A549 treated with RU486 at 1 μM for 4 hours (cell line): ENCODE results near the gene HECW1. TPM values are rescaled to one million over a fixed set of nuclear protein-coding genes. Genes with fewer than 3 reads are reported as not detected.

ENCODE experiments used
- total RNA-seq: library from RNA; stranded (reverse); fragments of 200-300 nt; extraction: Qiagen RNA extraction; gene quantifications from 5 replicates; pipeline ENCODE4 v1.2.3, GENCODE V29; 2022; ENCODE audit warnings: low read depth

Gene HECW1
- total RNA-seq, result 10.9 to 14.6 TPM (median 13.4 TPM) in 5 replicates

GRCh38 chr7:43112459-43112940 lies at the start of gene HECW1:
Gene HECW1 (plus strand): TSS chr7:43112647. CDS start chr7:43243906, 131,259 bp downstream.

GRCh38 chr7:43582503-43583423 lies 470.3 kb downstream of the HECW1 start, which contains the start of gene STK17A:
Gene STK17A (plus strand): TSS chr7:43583108. CDS start chr7:43583244, 136 bp downstream.

Other genes with a start within 250 kb of the HECW1 start
- gene C7orf25, start 200.6 kb upstream of the HECW1 start, total RNA-seq, result 1.5 to 4.8 TPM (median 3.1 TPM) in 5 replicates
- 193 to 220 TPM (median 205 TPM) in 5 replicates for gene PSMA2, start 180.5 kb upstream of the HECW1 start, total RNA-seq
- 70.8 to 82.0 TPM (median 78.5 TPM) in 5 replicates for gene MRPL32, start 180.3 kb upstream of the HECW1 start, total RNA-seq